A375 (cell line): ENCODE results near the gene ZNF93. TPM values are rescaled to one million over a fixed set of nuclear protein-coding genes. Genes with fewer than 3 reads are reported as not detected.

ENCODE experiments used
- total RNA-seq: library from RNA; depleted of rRNA; stranded (reverse); fragments of >200 nt; shearing (Covaris generic); gene quantifications from 2 replicates; pipeline ENCODE4 v1.2.3, GENCODE V29; 2014; rRNA removed

Gene ZNF93
- 7.7 and 8.3 TPM in 2 replicates for total RNA-seq

DNA sequence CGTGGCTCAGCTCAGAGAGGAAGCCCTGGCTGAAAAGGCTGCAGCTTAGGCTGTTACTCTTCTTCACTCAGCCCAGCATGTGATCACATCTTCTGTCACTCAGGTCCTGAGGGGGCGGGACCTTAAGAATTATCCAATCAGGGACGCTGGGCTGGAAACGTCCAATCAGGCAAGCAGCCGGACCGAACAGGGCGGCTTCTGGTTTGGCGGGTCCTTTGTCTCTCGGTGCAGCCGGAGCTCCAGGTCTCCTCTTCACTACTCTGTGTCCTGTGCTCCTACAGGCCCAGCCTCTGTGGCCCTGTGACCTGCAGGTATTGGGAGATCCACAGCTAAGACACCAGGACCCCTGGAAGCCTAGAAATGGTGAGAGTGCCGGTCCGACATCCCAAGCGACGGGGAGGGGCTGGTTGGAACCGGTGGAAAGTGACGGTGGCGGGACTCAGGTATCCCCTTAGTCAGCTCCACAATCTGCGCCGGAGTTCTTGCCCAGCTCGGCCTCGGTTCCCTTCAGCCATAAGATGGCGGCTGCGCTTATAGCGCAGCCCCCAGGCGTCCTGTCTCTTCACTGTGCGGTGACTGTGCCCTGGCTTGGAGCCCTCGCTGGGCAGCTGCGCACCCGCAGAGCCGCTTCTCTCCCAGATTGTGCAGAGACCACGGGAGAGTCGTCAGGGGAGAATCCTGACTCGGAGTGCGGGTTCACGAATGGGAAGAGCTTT is at the start of gene ZNF93:
TSS of gene ZNF93 (plus strand) at position 218 of the 716 bp plus-strand sequence. CDS start at position 361, 143 bp downstream.

DNA sequence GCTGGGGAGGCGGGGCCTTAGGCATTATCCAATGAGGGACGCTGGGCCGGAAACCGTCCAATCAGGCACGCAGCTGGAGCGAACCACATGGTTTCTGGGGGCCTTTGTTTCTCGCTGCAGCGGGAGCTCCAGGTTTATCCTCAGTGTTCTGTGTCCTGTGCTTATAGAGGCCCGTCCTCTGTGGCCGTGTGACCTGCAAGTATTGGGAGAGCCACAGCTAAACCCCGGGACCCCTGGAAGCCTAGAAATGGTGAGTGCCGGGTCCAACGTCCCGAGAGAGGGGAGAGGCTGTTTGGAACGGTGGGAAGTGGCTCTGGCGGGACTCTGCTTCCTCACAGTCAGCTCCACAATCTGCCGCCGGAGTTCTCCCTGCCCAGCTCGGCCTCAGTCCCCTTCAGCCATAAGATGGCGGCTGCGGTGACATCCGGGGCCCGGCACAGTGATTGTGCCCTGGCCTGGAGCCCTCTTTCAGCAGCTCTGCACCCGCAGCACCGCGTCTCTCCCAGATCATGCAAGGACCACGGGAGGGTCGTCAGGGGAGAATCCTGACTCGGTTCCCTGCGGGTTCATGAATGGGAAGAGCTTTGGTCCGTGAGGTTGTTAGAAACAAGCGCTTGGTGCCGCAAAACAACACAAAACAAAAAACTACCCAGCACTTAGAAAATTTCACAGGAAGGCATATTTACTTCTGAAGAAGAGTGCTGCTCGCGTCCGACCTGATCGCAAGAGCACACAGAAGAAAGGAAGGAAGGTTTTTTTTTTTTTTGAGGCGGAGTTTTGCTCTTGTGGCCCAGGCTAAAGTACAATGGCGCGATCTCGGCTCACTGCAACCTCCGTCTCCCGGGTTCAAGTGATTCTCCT is 34.8 kb upstream of the ZNF93 start, which contains the start of gene ZNF253:
TSS of gene ZNF253 (plus strand) at position 133 of the 861 bp plus-strand sequence. CDS start at position 248, 115 bp downstream.

Other genes with a start within 250 kb of the ZNF93 start
- gene ATP13A1, start 237.3 kb upstream of the ZNF93 start, total RNA-seq, result 72.9 and 73.7 TPM in 2 replicates
- gene ZNF101, start 232.1 kb upstream of the ZNF93 start, total RNA-seq, result 7.3 and 12.3 TPM in 2 replicates
- gene ZNF14, start 167.8 kb upstream of the ZNF93 start, total RNA-seq, result 3.1 and 3.2 TPM in 2 replicates
- gene ZNF506, start 79.2 kb upstream of the ZNF93 start, total RNA-seq, result 10.9 and 13.3 TPM in 2 replicates
- 3.6 and 6.0 TPM in 2 replicates for gene ZNF253, start 35.1 kb upstream of the ZNF93 start, total RNA-seq
- gene ZNF682, start 138.6 kb downstream of the ZNF93 start, total RNA-seq, result 9.9 and 11.2 TPM in 2 replicates
- gene ZNF90, start 177.1 kb downstream of the ZNF93 start, total RNA-seq, result 5.9 and 8.6 TPM in 2 replicates